Stimulated activated CD4-positive, alpha-beta T cell treated with anti-CD3 and anti-CD28 coated beads, Interleukin-4, amount 100 ng/mL, for 4 hours (primary cell): ENCODE results near the gene TPD52L1.

Experiments used
- DNase-seq, 2 experiments: peaks; one replicate each; pipeline ENCODE4 v3.0.0-alpha.2; 2020

Gene TPD52L1

GRCh38 chr6:125246566-125246965 is 93.0 kb downstream of the TPD52L1 start:
- DNase-seq, result no peak

- no peak for DNase-seq
Observed at GRCh38 chr6:125248136-125248535, 94.6 kb downstream of the TPD52L1 start.

- DNase-seq, result no peak
Observed at GRCh38 chr6:125250511-125250910, 96.9 kb downstream of the TPD52L1 start.

- no peak for DNase-seq
Observed at GRCh38 chr6:125251516-125252220, 98.1 kb downstream of the TPD52L1 start.

GRCh38 chr6:125252891-125253290 is 99.3 kb downstream of the TPD52L1 start:
- DNase-seq, result no peak

- DNase-seq, result no peak
Observed at GRCh38 chr6:125253881-125254280, 100.3 kb downstream of the TPD52L1 start.

- DNase-seq, result no peak
Observed at GRCh38 chr6:125254321-125254720, 100.7 kb downstream of the TPD52L1 start.

GRCh38 chr6:125255201-125255600 is 101.6 kb downstream of the TPD52L1 start:
- no peak for DNase-seq

GRCh38 chr6:125257351-125257750 is 103.8 kb downstream of the TPD52L1 start:
- no peak for DNase-seq

- no peak for DNase-seq
Observed at GRCh38 chr6:125258651-125259353, 105.2 kb downstream of the TPD52L1 start.

GRCh38 chr6:125259354-125259736 is 105.8 kb downstream of the TPD52L1 start:
- no peak for DNase-seq

GRCh38 chr6:125262016-125263013 is 108.7 kb downstream of the TPD52L1 start:
- no peak for DNase-seq

- DNase-seq, result no peak
Observed at GRCh38 chr6:125264476-125264875, 110.9 kb downstream of the TPD52L1 start.

GRCh38 chr6:125267806-125268523 is 114.4 kb downstream of the TPD52L1 start:
- DNase-seq, result no peak

GRCh38 chr6:125268765-125269164 is 115.2 kb downstream of the TPD52L1 start:
- no peak for DNase-seq

- no peak for DNase-seq
Observed at GRCh38 chr6:125269328-125269985, 115.9 kb downstream of the TPD52L1 start.

- DNase-seq, result no peak
Observed at GRCh38 chr6:125270380-125270779, 116.8 kb downstream of the TPD52L1 start.

GRCh38 chr6:125271486-125272159 is 118.0 kb downstream of the TPD52L1 start:
- DNase-seq, result no peak

GRCh38 chr6:125273251-125273650 is 119.7 kb downstream of the TPD52L1 start:
- DNase-seq, result no peak

GRCh38 chr6:125273965-125274364 is 120.4 kb downstream of the TPD52L1 start:
- no peak for DNase-seq

GRCh38 chr6:125274935-125275334 is 121.4 kb downstream of the TPD52L1 start:
- DNase-seq, result no peak
